ENCODE results near the gene EFNA5. TPM values are rescaled to one million over a fixed set of nuclear protein-coding genes. Genes with fewer than 3 reads are reported as not detected.

Gene EFNA5
- total and polyA plus RNA-seq, 2 donors from 2014 or later = 5.9 to 54.4 TPM

DNA sequence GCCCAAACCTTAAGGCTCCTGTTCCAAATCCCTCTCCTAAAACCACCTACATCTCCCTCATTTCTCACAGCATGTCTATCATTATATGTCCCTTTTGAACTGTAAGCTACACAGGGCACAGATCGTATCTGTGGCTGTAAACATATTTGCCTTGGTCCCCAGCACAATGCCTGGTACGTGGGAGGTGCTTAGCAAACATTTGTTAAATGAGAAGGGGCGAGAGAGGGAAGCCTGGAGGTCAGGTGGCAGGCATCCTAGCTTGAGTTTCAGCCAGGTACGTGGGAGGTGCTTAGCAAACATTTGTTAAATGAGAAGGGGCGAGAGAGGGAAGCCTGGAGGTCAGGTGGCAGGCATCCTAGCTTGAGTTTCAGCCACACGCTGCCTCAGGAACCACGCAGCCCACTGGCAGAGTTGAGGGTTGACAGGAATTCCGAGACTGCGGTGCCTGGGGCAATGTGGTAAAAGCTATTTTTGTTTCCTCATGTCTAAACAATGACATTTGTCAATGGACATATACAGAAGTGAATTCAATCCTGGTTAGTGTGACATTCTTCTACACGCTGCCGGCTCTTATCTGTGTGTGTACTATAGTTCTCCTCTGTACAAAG is 113.6 kb downstream of the EFNA5 start:
- no peak for FAIRE-seq
- Histone ChIP-seq H3K9ac (ENCODE audit: low read length in 3 of 3) (no peak overlapping the region), H3K36me3 (ENCODE audit: control insufficient read depth in 2 of 3, insufficient read depth in 3 of 3, low read length in 3 of 3) (no peaks in the 10 kb centered on the region), H3K4me1 (ENCODE audit: control insufficient read depth in 2 of 3, insufficient read depth in 2 of 3, low read depth in 1 of 3, low read length in 3 of 3) (peaks cover 0 to 8% (median 0%) of the 10 kb centered on the region in 3 donors), H3K4me3 (ENCODE audit: low read length in 3 of 3) (no peak overlapping the region), H3K9me3 (ENCODE audit: control insufficient read depth in 2 of 3, insufficient read depth in 1 of 3, low read length in 3 of 3) (no peaks in the 10 kb centered on the region), H3K27me3 (ENCODE audit: control insufficient read depth, insufficient read depth, low read length) (no peaks in the 10 kb centered on the region), H3K27ac (ENCODE audit: low read depth in 2 of 2, low read length in 2 of 2) (peak overlapping the region; percentile 24 to 29)
- TF ChIP-seq, protein P1, sequence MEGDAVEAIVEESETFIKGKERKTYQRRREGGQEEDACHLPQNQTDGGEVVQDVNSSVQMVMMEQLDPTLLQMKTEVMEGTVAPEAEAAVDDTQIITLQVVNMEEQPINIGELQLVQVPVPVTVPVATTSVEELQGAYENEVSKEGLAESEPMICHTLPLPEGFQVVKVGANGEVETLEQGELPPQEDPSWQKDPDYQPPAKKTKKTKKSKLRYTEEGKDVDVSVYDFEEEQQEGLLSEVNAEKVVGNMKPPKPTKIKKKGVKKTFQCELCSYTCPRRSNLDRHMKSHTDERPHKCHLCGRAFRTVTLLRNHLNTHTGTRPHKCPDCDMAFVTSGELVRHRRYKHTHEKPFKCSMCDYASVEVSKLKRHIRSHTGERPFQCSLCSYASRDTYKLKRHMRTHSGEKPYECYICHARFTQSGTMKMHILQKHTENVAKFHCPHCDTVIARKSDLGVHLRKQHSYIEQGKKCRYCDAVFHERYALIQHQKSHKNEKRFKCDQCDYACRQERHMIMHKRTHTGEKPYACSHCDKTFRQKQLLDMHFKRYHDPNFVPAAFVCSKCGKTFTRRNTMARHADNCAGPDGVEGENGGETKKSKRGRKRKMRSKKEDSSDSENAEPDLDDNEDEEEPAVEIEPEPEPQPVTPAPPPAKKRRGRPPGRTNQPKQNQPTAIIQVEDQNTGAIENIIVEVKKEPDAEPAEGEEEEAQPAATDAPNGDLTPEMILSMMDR (IDR thresholded peaks at IDR 0.05; ENCODE audit: borderline replicate concordance, extremely low read depth, insufficient read depth) = no peak
- peak; percentile 64 to 81 (median 76) for DNase-seq
- intact Hi-C loops (cut with DNase I) = no loop called here

DNA sequence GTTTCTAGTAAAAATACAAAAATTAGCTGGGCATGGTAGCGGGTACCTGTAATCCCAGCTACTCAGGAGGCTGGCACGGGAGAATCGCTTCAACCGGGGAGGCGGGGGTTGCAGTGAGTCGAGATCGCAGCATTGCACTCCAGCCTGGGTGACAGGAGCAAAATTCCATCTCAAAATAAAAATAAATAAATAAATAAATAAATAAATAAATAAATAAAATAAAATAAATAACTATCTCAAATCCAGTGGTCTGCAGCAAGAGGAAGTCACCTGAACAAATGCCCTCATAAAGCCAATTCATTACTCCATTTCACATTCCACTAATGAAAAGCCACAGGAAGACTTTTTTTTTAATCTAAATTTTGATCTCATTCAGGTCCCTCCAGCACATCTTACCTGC is 114.2 kb downstream of the EFNA5 start:
- no peak for FAIRE-seq

DNA sequence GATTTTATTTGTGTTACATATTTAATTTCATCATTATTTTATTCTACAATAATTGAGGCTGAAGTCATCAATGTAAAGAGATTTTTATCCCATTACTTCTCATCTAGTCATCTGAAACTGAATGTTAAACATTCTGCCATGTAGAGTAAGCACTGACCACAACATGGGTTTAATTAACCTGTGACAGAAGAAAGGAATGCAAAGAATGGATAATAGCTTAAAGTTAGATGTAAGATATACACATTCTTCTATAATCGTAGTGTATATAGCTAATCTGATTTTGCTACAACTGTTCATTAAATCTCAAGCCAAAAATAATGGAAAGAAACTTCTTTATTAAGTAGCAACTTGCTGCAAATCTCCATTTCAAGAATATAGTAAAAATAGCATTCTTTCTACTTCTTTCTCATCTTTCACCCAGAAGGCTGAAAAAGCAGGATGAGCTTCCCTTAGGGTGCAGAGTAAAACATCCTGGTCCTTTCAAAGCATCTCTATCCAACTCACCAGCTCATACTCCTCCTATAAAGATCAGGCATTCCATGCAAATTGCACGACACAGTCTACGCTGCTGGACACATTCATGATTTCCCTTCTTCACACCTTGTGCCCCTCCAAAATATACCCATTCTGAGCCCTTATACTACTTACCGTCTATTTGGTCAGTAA is 115.2 kb downstream of the EFNA5 start:
- FAIRE-seq (no peak), DNase-seq (no peak)
- intact Hi-C loops (cut with DNase I) = no loop called here
- Histone ChIP-seq H3K4me3 (ENCODE audit: low read length in 3 of 3) (no peak overlapping the region), H3K27ac (ENCODE audit: low read depth in 2 of 2, low read length in 2 of 2) (no peak overlapping the region), H3K4me1 (ENCODE audit: control insufficient read depth in 2 of 3, insufficient read depth in 2 of 3, low read depth in 1 of 3, low read length in 3 of 3) (peaks cover 0 to 8% (median 0%) of the 10 kb centered on the region in 3 donors), H3K36me3 (ENCODE audit: control insufficient read depth in 2 of 3, insufficient read depth in 3 of 3, low read length in 3 of 3) (no peaks in the 10 kb centered on the region), H3K9me3 (ENCODE audit: control insufficient read depth in 2 of 3, insufficient read depth in 1 of 3, low read length in 3 of 3) (no peaks in the 10 kb centered on the region), H3K9ac (ENCODE audit: low read length in 3 of 3) (no peak overlapping the region), H3K27me3 (ENCODE audit: control insufficient read depth, insufficient read depth, low read length) (no peaks in the 10 kb centered on the region)
- TF ChIP-seq, protein P1 (IDR thresholded peaks at IDR 0.05; ENCODE audit: borderline replicate concordance, extremely low read depth, insufficient read depth) = no peak

More for the DNA sequence above, 114.2 kb downstream of the EFNA5 start:
- Histone ChIP-seq H3K36me3 (ENCODE audit: control insufficient read depth in 2 of 3, insufficient read depth in 3 of 3, low read length in 3 of 3) (no peaks in the 10 kb centered on the region), H3K4me3 (ENCODE audit: low read length in 3 of 3) (no peak overlapping the region), H3K27me3 (ENCODE audit: control insufficient read depth, insufficient read depth, low read length) (no peaks in the 10 kb centered on the region), H3K9ac (ENCODE audit: low read length in 3 of 3) (no peak overlapping the region), H3K27ac (ENCODE audit: low read depth in 2 of 2, low read length in 2 of 2) (peak overlapping the region; percentile 24 to 29), H3K9me3 (ENCODE audit: control insufficient read depth in 2 of 3, insufficient read depth in 1 of 3, low read length in 3 of 3) (no peaks in the 10 kb centered on the region), H3K4me1 (ENCODE audit: control insufficient read depth in 2 of 3, insufficient read depth in 2 of 3, low read depth in 1 of 3, low read length in 3 of 3) (peaks cover 0 to 8% (median 0%) of the 10 kb centered on the region in 3 donors)
- DNase-seq = no peak
- intact Hi-C loops (cut with DNase I) = no loop called here
- TF ChIP-seq, protein P1 (IDR thresholded peaks at IDR 0.05; ENCODE audit: borderline replicate concordance, extremely low read depth, insufficient read depth) = no peak

All from kidney (tissue), 14 donors.